Activated T-helper 2 cell treated with anti-CD3 and anti-CD28 coated beads, Interferon-gamma antibody, Interleukin-2, Interleukin-4, amounts not matched to agents 10 μg/mL and 5 μg/mL and 100 μg/mL, durations not matched to agents 14 hours and 24 hours and 36 hours (primary cell): Measurements from ENCODE around the gene DROSHA. TPM values are rescaled to one million over a fixed set of nuclear protein-coding genes. Genes with fewer than 3 reads are reported as not detected.
A peak's percentile ranks its signal among the peaks of the same experiment; 100 is the strongest.
"Not testable (repeated sequence)": the region's sequence is repeated elsewhere in the genome, so short reads cannot be mapped to it uniquely, and the experiment has no call there.

Experiments used
- DNase-seq: peaks from one replicate; pipeline ENCODE4 v3.0.0; 2021; ENCODE audit warnings: low spot score
- H3K27ac Mint-ChIP-seq: one replicate; pipeline ENCODE4 v1.8.0; 2021; ENCODE audit warnings: mixed read lengths
- H3K27me3 Mint-ChIP-seq: one replicate; pipeline ENCODE4 v1.8.0; 2021; ENCODE audit warnings: low read depth, mixed read lengths
- H3K36me3 Mint-ChIP-seq: one replicate; pipeline ENCODE4 v1.8.0; 2021; ENCODE audit warnings: low read depth, mixed read lengths
- H3K4me1 Mint-ChIP-seq: one replicate; pipeline ENCODE4 v1.8.0; 2021; ENCODE audit warnings: low read depth, mixed read lengths
- H3K4me3 Mint-ChIP-seq: one replicate; pipeline ENCODE4 v1.8.0; 2021; ENCODE audit warnings: low read depth, mild to moderate bottlenecking, moderate library complexity, mixed read lengths
- H3K9me3 Mint-ChIP-seq: one replicate; pipeline ENCODE4 v1.8.0; 2021; ENCODE audit warnings: mixed read lengths
- intact Hi-C: fragments of 100-400 bp; cut with micrococcal nuclease; formaldehyde crosslinking; loops from one replicate; pipeline ENCODE4 v1.15.1; 2023
- total RNA-seq: library from RNA; stranded (reverse); gene quantifications from 2 replicates; pipeline ENCODE4 v1.2.3, GENCODE V29; 2022

The DROSHA gene, protein sequence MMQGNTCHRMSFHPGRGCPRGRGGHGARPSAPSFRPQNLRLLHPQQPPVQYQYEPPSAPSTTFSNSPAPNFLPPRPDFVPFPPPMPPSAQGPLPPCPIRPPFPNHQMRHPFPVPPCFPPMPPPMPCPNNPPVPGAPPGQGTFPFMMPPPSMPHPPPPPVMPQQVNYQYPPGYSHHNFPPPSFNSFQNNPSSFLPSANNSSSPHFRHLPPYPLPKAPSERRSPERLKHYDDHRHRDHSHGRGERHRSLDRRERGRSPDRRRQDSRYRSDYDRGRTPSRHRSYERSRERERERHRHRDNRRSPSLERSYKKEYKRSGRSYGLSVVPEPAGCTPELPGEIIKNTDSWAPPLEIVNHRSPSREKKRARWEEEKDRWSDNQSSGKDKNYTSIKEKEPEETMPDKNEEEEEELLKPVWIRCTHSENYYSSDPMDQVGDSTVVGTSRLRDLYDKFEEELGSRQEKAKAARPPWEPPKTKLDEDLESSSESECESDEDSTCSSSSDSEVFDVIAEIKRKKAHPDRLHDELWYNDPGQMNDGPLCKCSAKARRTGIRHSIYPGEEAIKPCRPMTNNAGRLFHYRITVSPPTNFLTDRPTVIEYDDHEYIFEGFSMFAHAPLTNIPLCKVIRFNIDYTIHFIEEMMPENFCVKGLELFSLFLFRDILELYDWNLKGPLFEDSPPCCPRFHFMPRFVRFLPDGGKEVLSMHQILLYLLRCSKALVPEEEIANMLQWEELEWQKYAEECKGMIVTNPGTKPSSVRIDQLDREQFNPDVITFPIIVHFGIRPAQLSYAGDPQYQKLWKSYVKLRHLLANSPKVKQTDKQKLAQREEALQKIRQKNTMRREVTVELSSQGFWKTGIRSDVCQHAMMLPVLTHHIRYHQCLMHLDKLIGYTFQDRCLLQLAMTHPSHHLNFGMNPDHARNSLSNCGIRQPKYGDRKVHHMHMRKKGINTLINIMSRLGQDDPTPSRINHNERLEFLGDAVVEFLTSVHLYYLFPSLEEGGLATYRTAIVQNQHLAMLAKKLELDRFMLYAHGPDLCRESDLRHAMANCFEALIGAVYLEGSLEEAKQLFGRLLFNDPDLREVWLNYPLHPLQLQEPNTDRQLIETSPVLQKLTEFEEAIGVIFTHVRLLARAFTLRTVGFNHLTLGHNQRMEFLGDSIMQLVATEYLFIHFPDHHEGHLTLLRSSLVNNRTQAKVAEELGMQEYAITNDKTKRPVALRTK (N-terminal part only)
- total RNA-seq, result 98.1 and 101 TPM in 2 replicates

- DNase-seq, result peak; percentile 89
- Mint-ChIP-seq H3K36me3 (peaks cover 78% of the 10 kb centered on the region), H3K4me1 (peaks cover 37% of the 10 kb centered on the region), H3K9me3 (no peaks in the 10 kb centered on the region), H3K4me3 (peak within 1 kb of the TSS; percentile 94), H3K27ac (peak within 1 kb of the TSS; percentile 90), H3K27me3 (no peaks in the 10 kb centered on the region)
- intact Hi-C loops, result loop anchor here (5.0 kb wide), 1 partner anchor 105 kb away; the partner anchor contains the start of gene PDZD2
Measured at GRCh38 chr5:31531888-31532547, at the start of gene DROSHA, which contains the start of gene C5orf22. TSS of gene DROSHA (minus strand) at chr5:31532093. CDS start at chr5:31529059, 3,034 bp downstream. TSS of gene C5orf22 (plus strand) at chr5:31532301. CDS start at chr5:31532393, 92 bp downstream.

DNA sequence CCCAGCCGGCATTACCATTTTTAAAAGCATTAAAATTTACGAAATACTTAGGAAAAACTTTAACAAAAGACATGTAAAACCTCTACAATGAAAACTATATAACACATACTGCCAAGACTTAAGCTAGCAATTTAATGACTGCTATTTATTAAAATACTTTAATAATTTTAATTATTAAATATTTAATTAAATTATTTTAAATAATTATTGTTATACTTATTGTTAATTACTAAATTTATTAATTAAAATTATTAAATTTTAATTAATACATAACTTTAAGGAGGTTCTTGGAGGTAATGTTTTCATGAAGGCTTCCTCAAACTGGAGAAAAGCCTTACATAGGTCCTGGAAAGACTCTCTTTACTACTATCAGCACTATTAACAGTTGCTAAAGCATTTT is 47.7 kb upstream of the DROSHA start:
- peaks cover 16% of the 10 kb centered on the region for H3K27me3 Mint-ChIP-seq
- H3K4me3 Mint-ChIP-seq, result no peak overlapping the region
- H3K4me1 Mint-ChIP-seq, result peaks cover 7% of the 10 kb centered on the region
- no peaks in the 10 kb centered on the region for H3K9me3 Mint-ChIP-seq
- H3K36me3 Mint-ChIP-seq, result no peaks in the 10 kb centered on the region
- DNase-seq, result no peak
- no peak overlapping the region for H3K27ac Mint-ChIP-seq
- intact Hi-C loops, result no loop called here

GRCh38 chr5:31577438-31577837 is 45.5 kb upstream of the DROSHA start:
- Mint-ChIP-seq H3K4me1 (peaks cover 19% of the 10 kb centered on the region), H3K4me3 (no peak overlapping the region), H3K27ac (no peak overlapping the region), H3K9me3 (no peaks in the 10 kb centered on the region), H3K36me3 (no peaks in the 10 kb centered on the region), H3K27me3 (peaks cover 11% of the 10 kb centered on the region)
- no peak for DNase-seq
- intact Hi-C loops, result no loop called here

- H3K27me3 Mint-ChIP-seq, result peaks cover 6% of the 10 kb centered on the region
- no peak for DNase-seq
- H3K27ac Mint-ChIP-seq, result peak overlapping the region; percentile 76
- intact Hi-C loops, result no loop called here
- peaks cover 19% of the 10 kb centered on the region for H3K4me1 Mint-ChIP-seq
- no peaks in the 10 kb centered on the region for H3K36me3 Mint-ChIP-seq
- no peaks in the 10 kb centered on the region for H3K9me3 Mint-ChIP-seq
- H3K4me3 Mint-ChIP-seq, result no peak overlapping the region
Measured at GRCh38 chr5:31574772-31575171, 42.9 kb upstream of the DROSHA start.

DNA sequence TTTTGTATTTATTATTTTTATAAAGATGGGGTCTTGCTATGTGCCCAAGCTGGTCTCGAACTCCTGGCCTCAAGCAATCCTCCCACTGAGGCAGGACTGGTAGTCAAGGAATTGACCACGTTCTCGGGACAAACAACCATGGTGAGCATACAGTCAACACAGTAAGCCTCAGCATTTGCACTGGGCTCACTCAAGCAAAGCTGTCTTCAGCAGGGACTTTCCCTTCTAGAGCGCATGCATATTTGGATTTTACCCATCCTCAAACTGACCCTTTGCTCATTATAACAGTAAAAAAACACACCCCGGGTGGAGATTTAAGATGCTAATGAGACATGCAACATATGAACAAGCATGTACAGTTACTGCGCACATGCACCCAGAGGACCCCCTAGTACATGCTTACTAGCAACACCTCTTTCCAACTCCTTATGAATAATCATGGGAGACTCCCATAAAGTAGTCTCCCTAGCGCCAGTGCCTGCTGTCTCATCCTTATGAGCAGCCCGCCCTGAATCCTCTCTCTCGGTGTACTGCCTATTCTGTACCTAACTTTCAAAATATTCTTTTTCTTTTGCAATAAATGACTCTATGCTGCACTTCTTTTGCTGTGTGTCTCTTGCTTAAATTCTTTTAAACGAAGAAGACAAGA is 41.7 kb upstream of the DROSHA start:
- Mint-ChIP-seq H3K4me1 (peaks cover 19% of the 10 kb centered on the region), H3K27me3 (peaks cover 6% of the 10 kb centered on the region), H3K27ac (no peak overlapping the region), H3K9me3 (no peaks in the 10 kb centered on the region), H3K4me3 (no peak overlapping the region), H3K36me3 (no peaks in the 10 kb centered on the region)
- no peak for DNase-seq
- intact Hi-C loops, result no loop called here

DNA sequence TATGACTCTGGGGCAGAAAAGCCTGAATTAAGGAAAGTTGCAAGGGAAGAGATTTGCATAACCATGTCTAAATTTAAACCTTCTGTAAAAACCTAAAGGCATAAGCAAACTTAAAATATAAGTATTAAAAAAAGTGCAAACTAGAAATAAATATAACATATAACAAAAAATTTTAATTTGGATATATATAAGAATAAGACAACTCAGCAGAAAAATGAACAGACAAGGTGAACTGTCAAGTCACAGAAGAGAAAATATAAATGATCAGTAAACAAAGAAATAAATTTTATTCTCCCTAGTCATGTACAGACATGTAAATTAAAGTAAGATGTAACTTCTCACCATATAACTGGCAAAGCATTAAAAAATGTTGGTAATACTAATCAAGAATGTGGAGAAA is 37.2 kb upstream of the DROSHA start:
- peaks cover 2% of the 10 kb centered on the region for H3K27me3 Mint-ChIP-seq

DNA sequence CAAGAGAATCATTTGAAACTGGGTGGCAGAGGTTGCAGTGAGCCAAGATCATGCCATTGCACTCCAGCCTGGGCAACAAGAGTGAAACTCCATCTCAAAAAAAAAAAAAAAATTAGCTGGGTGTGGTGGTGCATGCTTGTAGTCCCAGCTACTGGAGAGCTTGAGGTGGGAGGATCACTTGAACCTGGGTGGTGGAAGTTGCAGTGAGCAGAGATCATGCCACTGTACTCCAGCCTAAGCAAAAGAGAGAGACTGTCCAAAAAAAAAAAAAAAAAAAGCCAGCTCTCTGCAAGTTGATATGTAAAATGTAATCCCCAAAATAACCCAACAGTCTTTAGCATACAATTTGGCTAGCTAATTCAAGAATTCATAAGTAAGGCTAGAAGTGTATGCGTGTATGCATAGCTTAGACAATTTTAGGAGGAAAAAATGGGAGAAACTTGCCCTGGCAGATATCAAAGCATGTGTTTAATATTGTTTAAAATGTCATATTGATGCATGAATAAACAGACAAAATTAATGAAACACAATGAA is 36.5 kb upstream of the DROSHA start:
- Mint-ChIP-seq H3K36me3 (peaks cover 9% of the 10 kb centered on the region), H3K9me3 (peaks cover 30% of the 10 kb centered on the region), H3K4me1 (peaks cover 4% of the 10 kb centered on the region), H3K27me3 (peaks cover 2% of the 10 kb centered on the region), H3K27ac (no peak overlapping the region), H3K4me3 (no peak overlapping the region)
- DNase-seq, result no peak
- intact Hi-C loops, result no loop called here

More for the DNA sequence above, 37.2 kb upstream of the DROSHA start:
- Mint-ChIP-seq H3K4me1 (peaks cover 9% of the 10 kb centered on the region), H3K9me3 (peaks cover 28% of the 10 kb centered on the region), H3K36me3 (peaks cover 8% of the 10 kb centered on the region), H3K27ac (no peak overlapping the region), H3K4me3 (no peak overlapping the region)
- DNase-seq, result no peak
- intact Hi-C loops, result no loop called here

- H3K27ac Mint-ChIP-seq, intact Hi-C loops, DNase-seq, H3K4me1 Mint-ChIP-seq, H3K4me3 Mint-ChIP-seq, H3K27me3 Mint-ChIP-seq, H3K36me3 Mint-ChIP-seq: not testable (repeated sequence)
- H3K9me3 Mint-ChIP-seq, result peaks cover 30% of the 10 kb centered on the region
Measured at GRCh38 chr5:31566362-31566761, 34.5 kb upstream of the DROSHA start.

GRCh38 chr5:31563216-31563615 is 31.3 kb upstream of the DROSHA start:
- Mint-ChIP-seq H3K4me3 (no peak overlapping the region), H3K27me3 (peaks cover 2% of the 10 kb centered on the region), H3K27ac (no peak overlapping the region), H3K36me3 (peaks cover 14% of the 10 kb centered on the region), H3K4me1 (peaks cover 6% of the 10 kb centered on the region), H3K9me3 (peaks cover 30% of the 10 kb centered on the region)
- DNase-seq, result no peak
- intact Hi-C loops, result no loop called here

- no peak for DNase-seq
- Mint-ChIP-seq H3K27me3 (no peaks in the 10 kb centered on the region), H3K4me1 (peaks cover 8% of the 10 kb centered on the region), H3K36me3 (peaks cover 21% of the 10 kb centered on the region), H3K9me3 (peaks cover 28% of the 10 kb centered on the region), H3K4me3 (no peak overlapping the region), H3K27ac (no peak overlapping the region)
- intact Hi-C loops, result no loop called here
Measured at GRCh38 chr5:31561946-31562345, 30.1 kb upstream of the DROSHA start.

- Mint-ChIP-seq H3K27ac (no peak overlapping the region), H3K9me3 (peaks cover 8% of the 10 kb centered on the region), H3K4me1 (peaks cover 8% of the 10 kb centered on the region), H3K4me3 (no peak overlapping the region), H3K36me3 (peaks cover 30% of the 10 kb centered on the region), H3K27me3 (no peaks in the 10 kb centered on the region)
- intact Hi-C loops, result no loop called here
- DNase-seq, result no peak
Measured at GRCh38 chr5:31559942-31560341, 28.0 kb upstream of the DROSHA start.
